Tibial nerve (tissue), 3 donors: ENCODE measurements around the gene IFNA4.

Experiments used
- CTCF ChIP-seq, 5 experiments: fragments of 200-600 bp in 3 of 5; fragments of 450-650 bp in 2 of 5; sonication (generic) in 3 of 5; IDR thresholded peaks; one replicate each; pipeline ENCODE4 v1.5.1; 2016 to 2019; ENCODE audit warnings: antibody characterized with exemption in 5 of 5, mild to moderate bottlenecking in 3 of 5, moderate library complexity in 2 of 5
- POLR2A ChIP-seq, 2 donors: fragments of 450-650 bp; IDR thresholded peaks; one replicate each; pipeline ENCODE4 v1.6.1; 2017; ENCODE audit warnings: antibody characterized with exemption in 2 of 2, mild to moderate bottlenecking in 2 of 2, moderate library complexity in 2 of 2

GRCh38 chr9:21171351-21171750, 16.0 kb downstream of the IFNA4 start:
- TF ChIP-seq CTCF (IDR thresholded peaks at IDR 0.05) (no peak), POLR2A (IDR thresholded peaks at IDR 0.05) (no peak)
